GM12892 (cell line): ENCODE results near the gene NFIX.

Experiments used
- POLR2A ChIP-seq: IDR thresholded peaks from 2 replicates; pipeline ENCODE4 v1.6.1; 2011; ENCODE audit warnings: low read depth, low read length, control low read depth
- POLR2AphosphoS5 ChIP-seq: IDR thresholded peaks from 2 replicates; pipeline ENCODE4 v1.6.1; 2011; ENCODE audit warnings: low read depth, low read length, control low read depth
- TAF1 ChIP-seq: IDR thresholded peaks from 2 replicates; pipeline ENCODE4 v1.6.1; 2011; ENCODE audit warnings: low read depth, mild to moderate bottlenecking, control low read depth, low read length, borderline replicate concordance

GRCh38 chr19:13090511-13091231 is 95.4 kb downstream of the NFIX start:
- TF ChIP-seq POLR2A (no peak), TAF1 (no peak), POLR2AphosphoS5 (no peak)
